PC-9 (cell line): Measurements from ENCODE around the gene NPS.

Experiments
- CTCF ChIP-seq: fragments of 200-600 bp; sonication (generic); conservative IDR thresholded peaks from 2 replicates; pipeline ENCODE4 v1.6.1; 2017; ENCODE audit warnings: mixed run types, antibody characterized with exemption, mild to moderate bottlenecking, moderate library complexity
- EZH2 ChIP-seq: fragments of 200-600 bp; sonication (generic); IDR thresholded peaks from 2 replicates; pipeline ENCODE4 v1.8.0; 2017; ENCODE audit warnings: antibody characterized with exemption, low read depth

GRCh38 chr10:127576051-127576450, 26.9 kb downstream of the NPS start:
- TF ChIP-seq CTCF, result no peak
- no peak for TF ChIP-seq EZH2
